ENCODE results near the gene CCDC157.

Gene CCDC157

GRCh38 chr22:30356449-30357235 is at the start of gene CCDC157, which contains the start of gene SF3A1:
TSS of gene CCDC157 (plus strand) at chr22:30357007. CDS start at chr22:30366001, 8,994 bp downstream.
TSS of gene SF3A1 (minus strand) at chr22:30356894. CDS start at chr22:30356792, 102 bp downstream.
- Histone ChIP-seq H3K4me1 (ENCODE audit: control insufficient read depth, insufficient read depth, low read length) (peaks cover 23% of the 10 kb centered on the region), H3K9ac (ENCODE audit: low read length) (peak within 1 kb of the TSS; percentile 98), H3K36me3 (ENCODE audit: control insufficient read depth, insufficient read depth, low read length, severe bottlenecking) (peaks cover 15% of the 10 kb centered on the region), H3K4me3 (ENCODE audit: low read length) (peak within 1 kb of the TSS; percentile 97), H3K9me3 (ENCODE audit: control insufficient read depth, low read length) (no peaks in the 10 kb centered on the region), H3K27me3 (replicated peaks; ENCODE audit: control insufficient read depth, insufficient read depth, low read length) (no peaks in the 10 kb centered on the region)
- peak; percentile 97 for DNase-seq (ENCODE audit: low read depth)

- peaks cover 96% of the 10 kb centered on the region for H3K4me1 ChIP-seq (ENCODE audit: control insufficient read depth, insufficient read depth, low read length)
- H3K27me3 ChIP-seq (replicated peaks; ENCODE audit: control insufficient read depth, insufficient read depth, low read length): no peaks in the 10 kb centered on the region
- H3K9ac ChIP-seq (ENCODE audit: low read length): no peak overlapping the region
- H3K9me3 ChIP-seq (ENCODE audit: control insufficient read depth, low read length): no peaks in the 10 kb centered on the region
- DNase-seq (ENCODE audit: low read depth): no peak
- H3K36me3 ChIP-seq (ENCODE audit: control insufficient read depth, insufficient read depth, low read length, severe bottlenecking): peaks cover 17% of the 10 kb centered on the region
- no peak overlapping the region for H3K4me3 ChIP-seq (ENCODE audit: low read length)
These were observed 49.7 kb upstream of the CCDC157 start for GRCh38 chr22:30307041-30307574.

DNA sequence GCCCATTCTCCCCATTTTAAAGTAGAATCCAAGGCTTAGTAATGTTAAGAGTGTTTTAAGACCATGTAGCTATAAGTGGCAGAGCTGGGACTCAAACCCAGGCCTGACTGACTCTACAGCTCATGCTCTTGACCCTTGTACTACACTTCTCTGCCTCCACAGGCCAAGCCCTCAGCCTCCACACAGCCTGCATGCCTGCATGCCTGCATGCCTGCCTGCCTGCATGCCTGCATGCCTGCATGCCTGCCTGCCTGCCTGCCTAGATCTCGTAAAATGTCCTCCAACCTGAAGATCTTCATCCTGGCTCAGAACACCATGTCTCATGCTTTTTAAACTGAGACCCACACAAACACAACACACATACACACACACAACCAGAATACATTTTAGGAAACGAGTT is 48.7 kb upstream of the CCDC157 start:
- peaks cover 96% of the 10 kb centered on the region for H3K4me1 ChIP-seq (ENCODE audit: control insufficient read depth, insufficient read depth, low read length)
- DNase-seq (ENCODE audit: low read depth): no peak
- peak overlapping the region; percentile 9 for H3K9ac ChIP-seq (ENCODE audit: low read length)
- H3K27me3 ChIP-seq (replicated peaks; ENCODE audit: control insufficient read depth, insufficient read depth, low read length): no peaks in the 10 kb centered on the region
- no peaks in the 10 kb centered on the region for H3K9me3 ChIP-seq (ENCODE audit: control insufficient read depth, low read length)
- peaks cover 12% of the 10 kb centered on the region for H3K36me3 ChIP-seq (ENCODE audit: control insufficient read depth, insufficient read depth, low read length, severe bottlenecking)
- no peak overlapping the region for H3K4me3 ChIP-seq (ENCODE audit: low read length)

DNA sequence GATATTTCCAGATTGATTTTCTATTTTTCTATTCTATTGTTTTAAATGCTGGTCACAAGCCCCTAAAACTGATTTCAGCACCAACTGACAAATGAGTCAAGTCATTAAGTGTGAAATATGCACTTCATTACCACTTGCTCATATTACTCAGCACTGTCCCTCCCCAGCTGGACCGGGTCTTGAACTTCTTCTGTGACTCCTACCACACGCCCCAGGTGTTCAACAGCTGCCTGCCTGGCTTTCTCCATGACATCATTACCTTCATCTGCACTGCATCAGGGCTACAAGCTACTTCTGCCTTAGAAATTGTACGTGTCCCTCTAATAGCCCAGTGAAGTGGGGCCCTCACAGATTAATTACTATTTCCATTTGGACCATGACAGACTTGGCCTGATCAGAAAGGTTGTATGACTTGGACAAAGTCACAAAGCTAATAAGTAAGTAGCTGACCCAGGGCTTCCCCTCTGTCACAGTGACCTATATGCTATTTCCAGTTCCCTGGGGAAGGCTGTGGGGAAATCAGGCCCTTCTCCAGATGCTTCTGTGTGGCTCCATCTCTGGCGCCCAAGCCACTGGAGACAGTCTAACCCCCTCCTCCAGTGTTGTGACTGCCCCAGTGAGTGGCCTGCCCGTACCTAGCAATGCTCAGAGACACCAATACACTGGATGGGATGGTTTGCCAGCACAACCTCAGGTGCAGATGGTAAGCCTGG is 48.1 kb upstream of the CCDC157 start:
- Histone ChIP-seq H3K27me3 (replicated peaks; ENCODE audit: control insufficient read depth, insufficient read depth, low read length) (no peaks in the 10 kb centered on the region), H3K9ac (ENCODE audit: low read length) (peak overlapping the region; percentile 9), H3K9me3 (ENCODE audit: control insufficient read depth, low read length) (no peaks in the 10 kb centered on the region), H3K36me3 (ENCODE audit: control insufficient read depth, insufficient read depth, low read length, severe bottlenecking) (peaks cover 6% of the 10 kb centered on the region), H3K4me3 (ENCODE audit: low read length) (no peak overlapping the region), H3K4me1 (ENCODE audit: control insufficient read depth, insufficient read depth, low read length) (peaks cover 90% of the 10 kb centered on the region)
- DNase-seq (ENCODE audit: low read depth): no peak

GRCh38 chr22:30309951-30310741 is 46.7 kb upstream of the CCDC157 start:
- Histone ChIP-seq H3K4me1 (ENCODE audit: control insufficient read depth, insufficient read depth, low read length) (peaks cover 75% of the 10 kb centered on the region), H3K27me3 (replicated peaks; ENCODE audit: control insufficient read depth, insufficient read depth, low read length) (no peaks in the 10 kb centered on the region), H3K9me3 (ENCODE audit: control insufficient read depth, low read length) (no peaks in the 10 kb centered on the region), H3K36me3 (ENCODE audit: control insufficient read depth, insufficient read depth, low read length, severe bottlenecking) (peaks cover 7% of the 10 kb centered on the region), H3K4me3 (ENCODE audit: low read length) (no peak overlapping the region), H3K9ac (ENCODE audit: low read length) (peak overlapping the region; percentile 64)
- peak; percentile 58 for DNase-seq (ENCODE audit: low read depth)

DNA sequence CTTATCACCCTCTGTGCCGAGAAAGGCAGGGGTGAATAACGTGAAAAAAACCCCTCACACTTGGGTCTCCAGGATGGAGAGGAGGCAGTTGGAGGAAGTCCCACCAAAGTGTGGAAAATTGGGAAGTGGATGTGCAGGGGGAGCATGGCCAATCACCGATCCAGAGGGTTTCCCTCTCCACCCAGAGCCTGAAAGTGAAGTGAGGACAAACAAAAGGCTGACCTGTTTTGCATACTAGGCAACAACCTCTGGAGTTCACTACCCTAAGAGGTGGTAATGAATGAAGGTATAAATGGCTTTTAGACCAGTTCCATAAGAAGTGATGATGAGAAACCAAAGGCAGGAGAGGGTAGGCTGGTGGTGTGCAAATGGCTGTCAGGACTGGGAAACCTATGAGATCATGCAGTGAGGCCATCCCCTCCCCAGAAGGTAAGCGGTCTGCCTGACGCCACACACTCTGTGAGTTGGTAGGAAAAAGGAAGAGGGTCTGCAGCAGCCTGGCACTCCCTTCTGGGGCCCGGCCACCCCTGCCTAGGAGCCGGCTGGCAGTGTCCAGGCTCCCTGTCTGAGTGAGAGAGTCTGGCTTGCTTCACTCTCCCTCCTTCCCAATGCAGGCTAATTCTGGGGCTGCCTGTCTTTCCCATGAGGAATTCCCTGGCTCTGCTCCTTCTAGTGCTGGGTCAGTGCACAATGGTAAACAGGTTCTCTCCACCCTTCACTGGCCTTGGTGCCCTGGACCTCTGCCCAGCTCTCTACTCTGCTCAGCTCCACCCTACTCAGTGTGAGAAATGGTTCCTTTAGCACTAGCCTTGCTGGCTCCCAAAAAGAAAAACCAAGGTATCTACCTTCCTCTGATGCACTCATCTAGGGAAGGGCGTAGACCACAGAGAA is 45.7 kb upstream of the CCDC157 start:
- no peaks in the 10 kb centered on the region for H3K9me3 ChIP-seq (ENCODE audit: control insufficient read depth, low read length)
- peaks cover 13% of the 10 kb centered on the region for H3K36me3 ChIP-seq (ENCODE audit: control insufficient read depth, insufficient read depth, low read length, severe bottlenecking)
- H3K4me3 ChIP-seq (ENCODE audit: low read length): peak overlapping the region; percentile 25
- H3K9ac ChIP-seq (ENCODE audit: low read length): peak overlapping the region; percentile 64
- DNase-seq (ENCODE audit: low read depth): peak; percentile 79
- peaks cover 66% of the 10 kb centered on the region for H3K4me1 ChIP-seq (ENCODE audit: control insufficient read depth, insufficient read depth, low read length)
- H3K27me3 ChIP-seq (replicated peaks; ENCODE audit: control insufficient read depth, insufficient read depth, low read length): no peaks in the 10 kb centered on the region

DNA sequence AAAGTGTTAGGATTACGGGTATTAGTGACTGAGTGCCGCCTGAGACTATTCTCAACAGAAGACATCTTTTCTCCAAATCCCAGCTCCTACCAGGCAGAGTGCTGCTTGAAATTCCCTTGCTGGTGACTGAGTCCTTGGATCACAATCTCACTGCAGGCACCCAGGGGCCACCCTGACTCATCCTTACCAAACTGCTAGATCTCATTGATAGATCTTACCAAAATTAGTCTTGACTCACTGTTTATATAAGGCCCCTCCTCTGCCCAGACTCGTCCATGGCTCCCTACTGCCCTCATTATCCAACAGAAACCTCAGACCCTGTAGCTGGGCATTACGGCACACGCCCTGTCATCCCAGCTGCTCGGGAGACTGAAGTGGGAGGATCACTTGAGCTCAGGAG is 44.8 kb upstream of the CCDC157 start:
- peak overlapping the region; percentile 6 for H3K9ac ChIP-seq (ENCODE audit: low read length)
- H3K9me3 ChIP-seq (ENCODE audit: control insufficient read depth, low read length): no peaks in the 10 kb centered on the region
- peaks cover 61% of the 10 kb centered on the region for H3K4me1 ChIP-seq (ENCODE audit: control insufficient read depth, insufficient read depth, low read length)
- peak; percentile 55 for DNase-seq (ENCODE audit: low read depth)
- H3K4me3 ChIP-seq (ENCODE audit: low read length): peak overlapping the region; percentile 14
- H3K36me3 ChIP-seq (ENCODE audit: control insufficient read depth, insufficient read depth, low read length, severe bottlenecking): peaks cover 13% of the 10 kb centered on the region
- no peaks in the 10 kb centered on the region for H3K27me3 ChIP-seq (replicated peaks; ENCODE audit: control insufficient read depth, insufficient read depth, low read length)

DNA sequence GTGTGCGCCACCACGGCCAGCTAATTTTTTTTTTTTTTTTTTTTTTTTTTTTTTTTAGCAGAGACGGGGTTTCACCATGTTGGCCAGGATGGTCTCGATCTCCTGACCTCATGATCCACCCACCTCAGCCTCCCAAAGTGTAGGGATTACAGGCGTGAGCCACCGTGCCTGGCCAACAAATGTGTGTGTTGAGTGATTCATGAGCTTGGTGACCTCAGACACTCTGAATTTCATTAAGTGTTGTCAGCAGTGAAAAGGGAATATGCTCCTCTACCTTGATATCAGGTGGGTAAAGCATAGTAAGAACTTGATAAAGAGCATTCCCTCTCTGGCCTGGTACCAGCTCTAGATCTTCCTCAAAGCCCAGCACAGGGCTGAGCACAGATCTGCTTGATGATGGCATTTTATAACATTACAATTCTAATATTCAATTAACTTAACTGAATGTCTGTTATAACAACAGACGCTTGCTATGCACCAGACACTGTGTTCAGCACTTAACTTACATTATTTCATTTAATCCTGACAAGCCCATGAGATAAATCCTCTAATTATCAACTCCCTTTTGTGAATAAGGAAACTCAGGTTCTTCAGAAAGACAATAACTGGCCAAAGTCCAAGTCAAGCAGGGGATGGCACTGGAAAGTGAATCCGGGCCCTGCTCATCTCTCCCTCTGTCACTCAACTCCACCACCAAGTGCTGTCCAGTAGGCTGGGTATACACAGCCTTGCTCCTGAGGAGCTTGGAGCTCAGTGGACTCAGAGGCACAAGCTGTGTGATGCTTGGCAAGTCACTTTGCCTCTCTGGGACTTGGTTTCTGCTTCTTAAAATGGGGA is 43.1 kb upstream of the CCDC157 start:
- DNase-seq (ENCODE audit: low read depth): no peak
- Histone ChIP-seq H3K4me1 (ENCODE audit: control insufficient read depth, insufficient read depth, low read length) (peaks cover 64% of the 10 kb centered on the region), H3K9me3 (ENCODE audit: control insufficient read depth, low read length) (no peaks in the 10 kb centered on the region), H3K9ac (ENCODE audit: low read length) (no peak overlapping the region), H3K4me3 (ENCODE audit: low read length) (no peak overlapping the region), H3K36me3 (ENCODE audit: control insufficient read depth, insufficient read depth, low read length, severe bottlenecking) (peaks cover 13% of the 10 kb centered on the region), H3K27me3 (replicated peaks; ENCODE audit: control insufficient read depth, insufficient read depth, low read length) (no peaks in the 10 kb centered on the region)

- Histone ChIP-seq H3K4me1 (ENCODE audit: control insufficient read depth, insufficient read depth, low read length) (peaks cover 56% of the 10 kb centered on the region), H3K4me3 (ENCODE audit: low read length) (no peak overlapping the region), H3K9me3 (ENCODE audit: control insufficient read depth, low read length) (no peaks in the 10 kb centered on the region), H3K9ac (ENCODE audit: low read length) (no peak overlapping the region), H3K27me3 (replicated peaks; ENCODE audit: control insufficient read depth, insufficient read depth, low read length) (no peaks in the 10 kb centered on the region), H3K36me3 (ENCODE audit: control insufficient read depth, insufficient read depth, low read length, severe bottlenecking) (peaks cover 20% of the 10 kb centered on the region)
- no peak for DNase-seq (ENCODE audit: low read depth)
These were observed 41.9 kb upstream of the CCDC157 start for GRCh38 chr22:30314915-30315314.
